OCI-LY1 (cell line): ENCODE data around the gene BRSK1.

ENCODE experiments used
- H2AFZ ChIP-seq: fragments of 200-600 bp; sonication (generic), shearing (Covaris generic); 2 replicates; pipeline ENCODE4 v1.6.0; 2014; ENCODE audit warnings: antibody characterized with exemption, mild to moderate bottlenecking, low read length
- H3F3A ChIP-seq: fragments of 200-600 bp; sonication (generic), shearing (Covaris generic); 2 replicates; pipeline ENCODE4 v1.6.0; 2014; ENCODE audit warnings: mild to moderate bottlenecking, antibody characterized with exemption, low read length, moderate library complexity; ENCODE audit not compliant: insufficient read depth
- H3K27ac ChIP-seq: fragments of 200-600 bp; sonication (generic); 2 replicates; pipeline ENCODE4 v1.5.1; 2014; ENCODE audit warnings: low read length, mixed run types, mild to moderate bottlenecking, low read depth; ENCODE audit not compliant: poor library complexity, severe bottlenecking
- H3K27me3 ChIP-seq: fragments of 200-600 bp; sonication (generic); 2 replicates; pipeline ENCODE4 v1.6.0; 2014; ENCODE audit warnings: antibody characterized with exemption, mild to moderate bottlenecking, low read length, moderate library complexity; ENCODE audit not compliant: insufficient read depth
- H3K36me3 ChIP-seq: fragments of 200-600 bp; sonication (generic); 2 replicates; pipeline ENCODE4 v1.6.1; 2014; ENCODE audit warnings: mild to moderate bottlenecking, antibody characterized with exemption, low read length, moderate library complexity, mixed read lengths; ENCODE audit not compliant: insufficient read depth
- H3K4me1 ChIP-seq: fragments of 200-600 bp; sonication (generic); 2 replicates; pipeline ENCODE4 v1.5.1; 2014; ENCODE audit warnings: mild to moderate bottlenecking, low read length, moderate library complexity; ENCODE audit not compliant: insufficient read depth, severe bottlenecking
- H3K4me2 ChIP-seq: fragments of 200-600 bp; sonication (generic), shearing (Covaris generic); 2 replicates; pipeline ENCODE4 v1.6.1; 2014; ENCODE audit warnings: low read length
- H3K4me3 ChIP-seq: fragments of 200-600 bp; sonication (generic); 2 replicates; pipeline ENCODE4 v1.5.1; 2014; ENCODE audit warnings: low read length, low read depth, mild to moderate bottlenecking, mixed read lengths; ENCODE audit not compliant: poor library complexity, severe bottlenecking
- H3K79me2 ChIP-seq: fragments of 200-600 bp; shearing (Covaris generic); 2 replicates; pipeline ENCODE4 v1.6.1; 2016; ENCODE audit warnings: mixed run types, low read length, mixed read lengths; ENCODE audit not compliant: insufficient read depth
- H3K9ac ChIP-seq: fragments of 200-600 bp; sonication (generic), shearing (Covaris generic); 2 replicates; pipeline ENCODE4 v1.6.1; 2014; ENCODE audit warnings: mild to moderate bottlenecking, low read length, mixed read lengths
- H3K9me2 ChIP-seq: fragments of 200-600 bp; sonication (generic), shearing (Covaris generic); 2 replicates; pipeline ENCODE4 v1.6.1; 2014; ENCODE audit warnings: low read depth, mild to moderate bottlenecking, low read length, mixed read lengths
- H3K9me3 ChIP-seq: fragments of 200-600 bp; shearing (Covaris generic); 2 replicates; pipeline ENCODE4 v1.6.1; 2014; ENCODE audit warnings: low read length, mixed read lengths
- H4K20me1 ChIP-seq: fragments of 200-600 bp; sonication (generic), shearing (Covaris generic); 2 replicates; pipeline ENCODE4 v1.6.0; 2016; ENCODE audit warnings: mild to moderate bottlenecking, low read length; ENCODE audit not compliant: insufficient read depth
- EZH2 ChIP-seq: fragments of 200-600 bp; sonication (generic), shearing (Covaris generic); IDR thresholded peaks from 2 replicates; pipeline ENCODE4 v1.8.0; 2017; ENCODE audit warnings: borderline replicate concordance, mixed run types, mild to moderate bottlenecking, antibody characterized with exemption, low read length, moderate library complexity, mixed read lengths
- TF ChIP-seq, protein P1 (sequence below): fragments of 200-600 bp; sonication (generic), shearing (Covaris generic); IDR thresholded peaks from 2 replicates; pipeline ENCODE4 v1.5.1; 2017; ENCODE audit warnings: mild to moderate bottlenecking, antibody characterized with exemption, low read length, moderate library complexity, mixed read lengths

The BRSK1 gene

DNA sequence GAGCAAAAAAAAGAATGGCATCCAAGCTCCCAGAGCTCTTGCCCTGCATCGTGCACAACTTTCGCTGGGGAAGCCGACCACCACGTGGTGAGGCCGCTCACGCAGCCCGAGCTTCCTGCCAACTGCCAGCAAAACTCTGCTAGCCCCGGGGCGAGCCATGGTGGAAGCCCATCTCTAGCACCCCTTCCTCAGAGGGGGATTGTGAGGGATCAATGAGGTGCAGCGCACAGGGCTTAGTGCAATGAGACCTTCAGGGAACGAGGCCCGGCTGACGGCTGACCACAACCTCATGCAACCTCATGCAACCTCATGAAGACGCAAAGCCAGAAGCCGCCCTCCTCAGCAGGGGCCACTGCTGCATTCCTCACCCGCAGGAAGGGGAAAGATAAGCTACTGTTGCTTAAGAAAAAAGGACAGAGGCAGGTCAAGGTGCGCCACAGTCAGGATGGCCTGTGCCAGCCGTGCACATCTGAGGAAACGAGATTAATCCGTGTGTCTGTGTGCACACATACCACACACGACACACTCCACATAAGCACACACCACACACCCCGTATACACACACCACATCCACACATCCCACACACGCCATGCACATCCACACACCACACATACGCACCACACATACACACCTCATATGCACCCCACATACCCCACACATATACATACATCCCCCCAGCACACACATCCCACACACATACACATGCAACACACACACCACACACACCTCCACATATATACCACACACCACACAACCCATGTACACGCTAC is 13.4 kb upstream of the BRSK1 start:
- Histone ChIP-seq H3K4me2 (no peak overlapping the region), H3K36me3 (peaks cover 67% of the 10 kb centered on the region), H3K9ac (no peak overlapping the region), H2AFZ (no peak overlapping the region), H4K20me1 (no peaks in the 10 kb centered on the region), H3K9me2 (no peaks in the 10 kb centered on the region), H3K27ac (no peak overlapping the region), H3K79me2 (no peaks in the 10 kb centered on the region), H3K4me3 (no peak overlapping the region), H3K27me3 (no peaks in the 10 kb centered on the region), H3K4me1 (peaks cover 24% of the 10 kb centered on the region), H3K9me3 (no peaks in the 10 kb centered on the region), H3F3A (no peaks in the 10 kb centered on the region)
- TF ChIP-seq, protein P1, sequence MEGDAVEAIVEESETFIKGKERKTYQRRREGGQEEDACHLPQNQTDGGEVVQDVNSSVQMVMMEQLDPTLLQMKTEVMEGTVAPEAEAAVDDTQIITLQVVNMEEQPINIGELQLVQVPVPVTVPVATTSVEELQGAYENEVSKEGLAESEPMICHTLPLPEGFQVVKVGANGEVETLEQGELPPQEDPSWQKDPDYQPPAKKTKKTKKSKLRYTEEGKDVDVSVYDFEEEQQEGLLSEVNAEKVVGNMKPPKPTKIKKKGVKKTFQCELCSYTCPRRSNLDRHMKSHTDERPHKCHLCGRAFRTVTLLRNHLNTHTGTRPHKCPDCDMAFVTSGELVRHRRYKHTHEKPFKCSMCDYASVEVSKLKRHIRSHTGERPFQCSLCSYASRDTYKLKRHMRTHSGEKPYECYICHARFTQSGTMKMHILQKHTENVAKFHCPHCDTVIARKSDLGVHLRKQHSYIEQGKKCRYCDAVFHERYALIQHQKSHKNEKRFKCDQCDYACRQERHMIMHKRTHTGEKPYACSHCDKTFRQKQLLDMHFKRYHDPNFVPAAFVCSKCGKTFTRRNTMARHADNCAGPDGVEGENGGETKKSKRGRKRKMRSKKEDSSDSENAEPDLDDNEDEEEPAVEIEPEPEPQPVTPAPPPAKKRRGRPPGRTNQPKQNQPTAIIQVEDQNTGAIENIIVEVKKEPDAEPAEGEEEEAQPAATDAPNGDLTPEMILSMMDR = no peak
- no peak for TF ChIP-seq EZH2

DNA sequence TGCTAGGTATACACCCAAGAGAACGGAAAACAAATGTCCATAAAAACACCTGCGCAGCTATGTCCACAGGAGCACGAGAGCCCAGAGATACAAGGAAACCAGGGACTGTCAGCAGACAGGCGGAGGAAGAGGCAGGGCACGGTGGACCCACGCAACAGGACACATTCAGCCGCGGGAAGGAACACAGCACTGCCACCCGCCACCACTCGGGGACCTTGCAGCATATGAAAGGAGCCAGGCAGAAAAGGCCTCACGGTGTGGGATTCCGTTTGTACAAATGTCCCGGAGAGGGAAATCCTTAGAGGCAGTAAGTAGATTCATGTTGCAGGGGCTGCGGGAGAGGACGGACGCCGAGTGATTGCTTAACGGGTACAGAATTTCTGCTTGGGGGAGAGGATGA is 11.7 kb upstream of the BRSK1 start:
- H3K9me3 ChIP-seq = no peaks in the 10 kb centered on the region
- H4K20me1 ChIP-seq = no peaks in the 10 kb centered on the region
- no peak overlapping the region for H3K9ac ChIP-seq
- H2AFZ ChIP-seq = no peak overlapping the region
- no peak overlapping the region for H3K27ac ChIP-seq
- H3K4me2 ChIP-seq = no peak overlapping the region
- H3K4me3 ChIP-seq = no peak overlapping the region
- no peak for TF ChIP-seq EZH2
- TF ChIP-seq, protein P1 = no peak
- no peaks in the 10 kb centered on the region for H3K9me2 ChIP-seq
- H3K27me3 ChIP-seq = no peaks in the 10 kb centered on the region
- peaks cover 5% of the 10 kb centered on the region; the same call in 1 of the 2 replicates for H3F3A ChIP-seq
- no peaks in the 10 kb centered on the region for H3K79me2 ChIP-seq
- peaks cover 64% of the 10 kb centered on the region for H3K36me3 ChIP-seq
- H3K4me1 ChIP-seq = peaks cover 42% of the 10 kb centered on the region

DNA sequence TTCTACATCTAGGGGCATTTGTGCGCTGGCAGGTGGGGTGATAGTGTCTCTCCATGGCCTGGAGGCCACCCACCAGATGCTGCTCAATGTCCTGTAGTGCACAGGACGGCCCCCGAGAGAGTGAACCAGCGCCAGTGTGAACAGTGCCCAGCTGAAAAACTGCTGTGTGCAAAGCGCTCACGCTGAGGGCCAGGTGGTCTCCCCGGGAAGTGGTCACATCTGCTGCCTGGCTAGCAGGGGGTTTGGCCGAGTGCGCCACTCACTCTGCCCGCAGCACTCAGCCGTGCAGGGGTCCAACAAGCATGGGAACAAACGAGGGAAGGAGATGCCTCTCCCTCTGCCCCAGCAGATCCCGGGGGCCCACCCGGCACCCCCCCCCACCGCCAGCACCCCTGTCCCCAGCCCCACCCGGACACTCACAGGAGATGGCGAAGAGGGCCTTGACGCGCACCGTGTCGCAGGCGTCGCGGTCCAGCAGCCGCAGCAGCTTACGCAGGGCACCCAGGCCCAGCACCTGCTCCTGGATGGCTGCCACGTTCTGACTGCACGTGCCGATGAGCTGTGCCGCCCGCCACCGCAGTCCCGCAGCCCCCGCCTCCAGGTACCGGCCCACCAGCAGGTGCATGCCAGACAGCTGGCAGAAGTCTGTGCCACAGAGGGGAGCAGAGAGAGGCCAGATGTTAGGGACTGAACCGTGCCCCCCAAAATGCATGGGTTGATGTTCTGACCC is 9.7 kb upstream of the BRSK1 start:
- Histone ChIP-seq H3K27ac (peak overlapping the region; percentile 97), H3K4me3 (peak overlapping the region; percentile 47), H3F3A (peaks cover 5% of the 10 kb centered on the region; the same call in 1 of the 2 replicates), H3K9ac (peak overlapping the region; percentile 63), H3K79me2 (no peaks in the 10 kb centered on the region), H2AFZ (no peak overlapping the region), H3K27me3 (no peaks in the 10 kb centered on the region), H3K9me3 (no peaks in the 10 kb centered on the region), H4K20me1 (no peaks in the 10 kb centered on the region), H3K36me3 (peaks cover 51% of the 10 kb centered on the region), H3K4me2 (peak overlapping the region; percentile 63), H3K4me1 (peaks cover 61% of the 10 kb centered on the region), H3K9me2 (no peaks in the 10 kb centered on the region)
- no peak for TF ChIP-seq EZH2
